ACC112 (cell line): Measurements from ENCODE around the gene CDX2.

Experiments
- H2AFZ ChIP-seq: fragments of 200-600 bp; sonication (generic); one replicate; pipeline ENCODE4 v1.6.0; 2017; ENCODE audit warnings: antibody characterized with exemption, low read length; ENCODE audit not compliant: unreplicated experiment
- H3K27ac ChIP-seq: fragments of 200-600 bp; sonication (generic); 2 replicates; pipeline ENCODE4 v1.5.1; 2014; ENCODE audit warnings: low read depth, mild to moderate bottlenecking, antibody characterized with exemption, low read length, moderate library complexity
- H3K27me3 ChIP-seq: fragments of 200-600 bp; sonication (generic); 2 replicates; pipeline ENCODE4 v1.6.1; 2014; ENCODE audit warnings: mild to moderate bottlenecking, antibody characterized with exemption, low read length, moderate library complexity, mixed read lengths; ENCODE audit not compliant: insufficient read depth
- H3K36me3 ChIP-seq: fragments of 200-600 bp; sonication (generic); 2 replicates; pipeline ENCODE4 v1.6.1; 2016; ENCODE audit warnings: mild to moderate bottlenecking, antibody characterized with exemption, low read length, moderate library complexity, mixed read lengths; ENCODE audit not compliant: insufficient read depth
- H3K4me1 ChIP-seq: fragments of 200-600 bp; sonication (generic); one replicate; pipeline ENCODE4 v1.6.1; 2016; ENCODE audit warnings: low read length, mixed read lengths; ENCODE audit not compliant: insufficient read depth, unreplicated experiment, control insufficient read depth
- H3K4me3 ChIP-seq: fragments of 200-600 bp; sonication (generic); 2 replicates; pipeline ENCODE4 v1.5.1; 2014; ENCODE audit warnings: mild to moderate bottlenecking, low read depth, low read length
- H3K79me2 ChIP-seq: fragments of 200-600 bp; sonication (generic); one replicate; pipeline ENCODE4 v1.6.0; 2016; ENCODE audit warnings: low read length; ENCODE audit not compliant: control insufficient read depth, unreplicated experiment, insufficient read depth

CDX2 gene

GRCh38 chr13:27978301-27978968, 9.3 kb upstream of the CDX2 start:
- Histone ChIP-seq H2AFZ (no peak overlapping the region), H3K4me3 (no peak overlapping the region), H3K36me3 (no peaks in the 10 kb centered on the region), H3K4me1 (no peaks in the 10 kb centered on the region), H3K79me2 (no peaks in the 10 kb centered on the region), H3K27ac (no peak overlapping the region), H3K27me3 (peaks cover 99% of the 10 kb centered on the region)

DNA sequence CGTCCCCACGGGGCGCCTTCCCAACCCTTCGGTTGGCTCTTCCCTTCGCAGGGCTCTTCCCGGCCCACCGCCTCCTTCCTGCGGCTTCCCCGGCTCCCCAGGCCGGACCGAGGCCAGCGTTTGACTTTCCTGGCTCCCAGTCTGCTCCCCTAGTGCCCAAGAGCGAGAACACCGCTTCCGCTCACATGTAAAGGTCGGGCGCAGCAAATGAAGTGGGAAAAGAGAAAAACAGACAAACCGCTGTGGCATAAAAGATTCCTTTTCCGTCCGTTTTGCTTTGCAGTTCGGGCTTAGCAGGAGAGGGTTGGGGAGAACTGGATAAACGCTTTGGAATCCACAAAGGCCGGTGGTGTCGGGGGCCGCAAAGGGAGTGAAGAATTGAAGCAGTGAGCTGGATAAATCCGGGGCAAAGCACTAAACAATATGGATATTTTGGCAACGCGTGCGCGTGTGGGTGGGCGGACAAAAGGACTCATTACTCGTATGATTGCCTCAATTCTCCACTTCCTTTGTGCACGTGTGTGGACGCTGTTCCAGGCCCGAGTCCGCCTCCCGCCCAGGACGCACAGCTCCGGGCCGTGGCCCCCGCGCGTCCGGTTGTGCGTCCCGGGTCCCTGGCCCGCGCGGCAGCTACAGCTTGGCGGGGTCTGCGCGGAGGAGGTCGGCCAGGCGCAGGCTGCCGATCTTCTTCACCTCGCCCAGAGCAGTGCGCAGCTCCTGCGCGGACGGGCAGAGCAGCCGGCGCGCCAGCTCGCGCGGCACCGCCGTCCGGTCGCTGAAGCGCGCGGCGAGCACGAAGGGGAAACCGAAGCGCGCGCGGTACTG, 8.6 kb upstream of the CDX2 start:
- H3K79me2 ChIP-seq, result no peaks in the 10 kb centered on the region
- peaks cover 99% of the 10 kb centered on the region for H3K27me3 ChIP-seq

DNA sequence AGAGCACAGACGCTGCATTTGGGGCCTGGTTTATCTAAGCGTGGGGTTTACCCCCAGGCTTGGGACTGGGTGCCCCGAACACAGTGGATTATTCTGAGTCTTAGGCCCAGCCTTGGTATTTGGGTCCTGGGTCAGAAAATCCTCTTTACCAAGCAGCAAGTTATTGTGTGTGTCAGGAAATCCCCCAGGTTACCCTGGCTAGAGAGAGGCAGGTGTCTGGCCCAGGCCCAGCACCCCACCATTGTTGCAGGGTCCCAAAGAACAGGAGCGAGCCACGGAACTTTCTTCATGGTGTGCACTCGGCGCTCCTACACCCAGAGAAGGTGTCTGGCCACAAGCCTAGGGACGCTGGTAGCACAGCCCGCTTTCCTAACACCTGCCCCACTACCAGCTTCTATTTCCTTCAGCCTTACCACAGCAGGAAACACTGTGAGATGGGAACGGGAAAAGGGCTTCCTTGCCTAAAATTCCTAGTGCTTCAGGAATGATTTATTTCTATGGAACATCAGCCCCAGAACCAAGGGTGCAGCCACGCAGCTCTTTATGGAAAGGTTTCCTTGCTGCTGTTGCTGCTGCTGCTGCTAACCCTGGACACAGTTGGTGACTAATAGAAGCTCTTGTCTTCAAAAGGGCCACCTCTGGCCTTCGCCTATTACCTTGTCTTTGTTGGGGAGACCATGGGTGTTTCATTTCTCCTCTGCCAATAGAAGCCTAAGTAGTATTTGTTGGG, 7.4 kb upstream of the CDX2 start:
- H3K79me2 ChIP-seq, result no peaks in the 10 kb centered on the region
- H3K27me3 ChIP-seq, result peaks cover 99% of the 10 kb centered on the region
- no peak overlapping the region for H3K27ac ChIP-seq
- no peak overlapping the region for H3K4me3 ChIP-seq
- H3K4me1 ChIP-seq, result no peaks in the 10 kb centered on the region
- no peak overlapping the region for H2AFZ ChIP-seq
- no peaks in the 10 kb centered on the region for H3K36me3 ChIP-seq

More for the DNA sequence above, 8.6 kb upstream of the CDX2 start:
- Histone ChIP-seq H2AFZ (no peak overlapping the region), H3K36me3 (no peaks in the 10 kb centered on the region), H3K27ac (no peak overlapping the region), H3K4me1 (no peaks in the 10 kb centered on the region), H3K4me3 (no peak overlapping the region)

GRCh38 chr13:27975564-27976361, 6.6 kb upstream of the CDX2 start:
- Histone ChIP-seq H3K27ac (no peak overlapping the region), H3K79me2 (no peaks in the 10 kb centered on the region), H3K4me1 (no peaks in the 10 kb centered on the region), H3K27me3 (peaks cover 99% of the 10 kb centered on the region), H3K4me3 (no peak overlapping the region), H2AFZ (no peak overlapping the region), H3K36me3 (no peaks in the 10 kb centered on the region)

- Histone ChIP-seq H3K4me3 (no peak overlapping the region), H3K27me3 (peaks cover 99% of the 10 kb centered on the region), H3K36me3 (no peaks in the 10 kb centered on the region), H2AFZ (no peak overlapping the region), H3K79me2 (no peaks in the 10 kb centered on the region), H3K27ac (no peak overlapping the region), H3K4me1 (no peaks in the 10 kb centered on the region)
These were observed 5.0 kb upstream of the CDX2 start for GRCh38 chr13:27973961-27974662.

GRCh38 chr13:27973291-27973690, 4.2 kb upstream of the CDX2 start:
- Histone ChIP-seq H2AFZ (no peak overlapping the region), H3K27me3 (peaks cover 99% of the 10 kb centered on the region), H3K4me3 (no peak overlapping the region), H3K4me1 (no peaks in the 10 kb centered on the region), H3K27ac (no peak overlapping the region), H3K79me2 (no peaks in the 10 kb centered on the region), H3K36me3 (no peaks in the 10 kb centered on the region)

GRCh38 chr13:27972478-27972820, 3.3 kb upstream of the CDX2 start:
- H3K27me3 ChIP-seq, result peaks cover 99% of the 10 kb centered on the region
- H3K79me2 ChIP-seq, result no peaks in the 10 kb centered on the region
- H3K36me3 ChIP-seq, result no peaks in the 10 kb centered on the region
- H3K4me3 ChIP-seq, result no peak overlapping the region
- H3K27ac ChIP-seq, result no peak overlapping the region
- no peaks in the 10 kb centered on the region for H3K4me1 ChIP-seq
- H2AFZ ChIP-seq, result no peak overlapping the region

DNA sequence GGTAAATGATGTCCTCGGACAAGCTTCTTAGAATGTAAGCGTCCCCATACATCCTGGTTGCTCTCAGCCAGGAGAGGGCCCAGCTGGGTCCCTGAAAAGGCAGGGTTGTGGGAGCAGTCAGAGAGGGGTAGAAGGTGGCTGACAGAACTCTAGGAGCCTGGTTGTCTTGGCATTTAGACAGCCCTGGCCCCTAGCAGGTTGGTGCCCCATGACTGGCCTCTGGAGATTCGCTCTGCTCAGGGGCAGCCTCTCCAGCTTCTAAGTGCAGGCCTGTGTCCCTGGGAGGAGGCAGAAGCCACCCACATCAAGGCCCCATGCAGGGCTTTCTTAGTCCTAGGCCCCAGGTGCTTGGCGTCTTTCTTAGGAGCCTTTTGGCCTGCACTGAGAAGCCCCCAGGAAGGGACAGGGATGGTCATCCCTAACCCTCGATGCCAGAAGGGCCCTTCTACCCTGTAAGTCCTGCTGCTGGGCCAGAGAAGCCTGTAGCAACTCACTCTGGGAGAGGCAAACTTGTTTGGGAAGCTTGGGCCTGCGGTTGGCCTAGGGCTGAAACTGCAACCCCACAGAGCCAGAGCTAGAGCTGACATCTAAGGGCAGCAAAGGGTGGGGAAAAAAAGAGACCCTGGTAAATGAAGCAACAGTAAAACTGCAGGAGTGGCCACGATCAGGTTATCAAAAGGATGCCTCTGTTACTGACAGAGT, 2.8 kb upstream of the CDX2 start:
- Histone ChIP-seq H3K4me1 (no peaks in the 10 kb centered on the region), H3K27ac (no peak overlapping the region), H3K36me3 (no peaks in the 10 kb centered on the region), H3K27me3 (peaks cover 100% of the 10 kb centered on the region), H3K4me3 (no peak overlapping the region), H2AFZ (no peak overlapping the region), H3K79me2 (no peaks in the 10 kb centered on the region)

- H3K4me3 ChIP-seq, result no peak overlapping the region
- H3K36me3 ChIP-seq, result no peaks in the 10 kb centered on the region
- no peaks in the 10 kb centered on the region for H3K79me2 ChIP-seq
- peaks cover 100% of the 10 kb centered on the region for H3K27me3 ChIP-seq
- no peak overlapping the region for H3K27ac ChIP-seq
- H3K4me1 ChIP-seq, result no peaks in the 10 kb centered on the region
- no peak overlapping the region for H2AFZ ChIP-seq
These were observed 2.1 kb upstream of the CDX2 start for GRCh38 chr13:27971236-27971645.
